HG02973 (cell line): ENCODE measurements around the gene CRTAP.
"Not testable (repeated sequence)": the region's sequence is repeated elsewhere in the genome, so short reads cannot be mapped to it uniquely, and the experiment has no call there.

ENCODE experiments used
- ATAC-seq: cut with Tn5 transposase; IDR thresholded peaks from one replicate; pipeline ENCODE4 v1.9.1; 2021; ENCODE audit warnings: moderate library complexity; ENCODE audit not compliant: unreplicated experiment

Gene CRTAP

DNA sequence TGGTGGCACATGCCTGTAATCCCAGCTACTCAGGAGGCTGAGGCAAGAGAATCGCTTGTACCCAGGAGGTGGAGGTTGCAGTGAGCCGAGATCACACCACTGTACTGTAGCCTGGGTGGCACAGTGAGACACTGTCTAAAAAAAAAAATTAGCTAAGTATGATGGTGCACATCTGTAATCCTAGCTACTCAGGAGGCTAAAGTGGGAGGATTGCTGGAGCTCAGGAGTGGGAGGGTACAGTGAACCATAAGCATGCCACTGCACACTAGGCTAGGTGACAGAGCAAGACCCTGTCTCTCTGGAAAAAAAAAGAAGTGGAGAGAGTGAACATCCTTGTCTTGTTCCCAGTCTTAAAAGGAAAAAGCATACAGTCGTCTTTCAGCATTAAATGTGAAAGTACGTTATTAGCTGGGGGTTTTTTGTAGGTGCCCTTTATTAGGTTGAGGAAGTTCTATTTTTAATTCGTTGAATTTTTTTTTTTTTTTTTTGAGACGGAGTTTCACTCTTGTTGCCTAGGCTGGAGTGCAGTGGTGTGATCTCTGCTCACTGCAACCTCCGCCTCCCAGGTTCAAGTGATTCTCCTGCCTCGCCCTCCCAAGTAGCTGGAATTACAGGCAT is 25.3 kb downstream of the CRTAP start:
- not testable (repeated sequence) for ATAC-seq

DNA sequence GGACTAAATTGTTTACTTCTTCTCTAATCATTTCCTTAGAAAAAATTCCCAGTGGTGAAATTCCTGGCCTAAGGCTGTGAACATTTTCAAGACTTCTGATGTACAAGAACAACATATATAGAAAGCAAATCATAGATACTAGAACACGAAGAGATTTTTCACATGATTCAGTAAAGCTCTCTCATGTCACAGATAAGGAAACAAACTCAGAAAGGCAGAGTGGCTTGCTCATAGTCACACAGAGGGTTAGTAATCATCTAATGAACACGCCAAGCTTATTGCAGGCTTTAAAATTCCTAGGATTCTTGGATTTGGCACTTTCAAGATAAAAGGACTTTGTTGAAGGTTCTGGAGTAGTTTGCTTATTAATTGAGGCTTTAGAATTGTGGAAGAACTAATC is 26.2 kb downstream of the CRTAP start:
- no peak for ATAC-seq

DNA sequence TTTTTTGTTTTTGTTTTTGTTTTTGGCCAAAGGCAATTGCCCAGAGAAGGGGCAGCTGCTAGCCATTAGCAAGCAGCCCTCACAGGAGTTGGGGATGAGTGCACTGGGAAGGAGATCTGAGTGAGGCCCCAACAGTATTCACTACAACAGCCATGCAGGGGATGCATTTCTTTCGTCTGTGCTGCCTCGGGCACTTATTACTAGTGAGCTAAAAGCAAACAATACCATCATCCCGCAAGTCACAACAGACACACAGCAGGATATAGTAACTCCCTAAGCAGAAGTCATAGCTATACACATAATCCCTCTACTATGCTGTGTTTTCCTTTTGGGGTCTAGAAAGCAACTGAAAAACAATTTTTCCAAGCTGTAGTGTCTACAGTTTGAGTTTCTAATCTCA is 27.2 kb downstream of the CRTAP start:
- ATAC-seq: no peak

DNA sequence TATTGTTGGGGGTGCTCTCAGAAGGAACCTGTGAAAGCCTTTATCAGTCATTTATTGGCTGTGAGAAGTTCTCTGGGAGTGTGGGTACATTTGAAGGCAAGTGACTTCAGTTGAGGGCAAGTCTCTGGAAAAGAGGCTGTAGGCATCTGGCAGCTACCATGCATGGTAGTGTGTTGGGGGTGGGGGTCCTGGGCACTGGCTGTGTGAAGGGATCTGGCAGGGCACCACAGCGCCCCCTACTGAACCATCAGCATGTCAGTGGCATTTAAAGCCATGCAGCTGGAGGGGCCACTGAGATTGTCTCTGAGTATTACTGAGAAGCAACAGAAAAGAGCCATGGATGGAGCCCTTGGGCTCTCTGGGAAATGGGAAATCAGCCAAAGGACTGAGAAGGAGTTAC is 30.6 kb downstream of the CRTAP start:
- no peak for ATAC-seq

DNA sequence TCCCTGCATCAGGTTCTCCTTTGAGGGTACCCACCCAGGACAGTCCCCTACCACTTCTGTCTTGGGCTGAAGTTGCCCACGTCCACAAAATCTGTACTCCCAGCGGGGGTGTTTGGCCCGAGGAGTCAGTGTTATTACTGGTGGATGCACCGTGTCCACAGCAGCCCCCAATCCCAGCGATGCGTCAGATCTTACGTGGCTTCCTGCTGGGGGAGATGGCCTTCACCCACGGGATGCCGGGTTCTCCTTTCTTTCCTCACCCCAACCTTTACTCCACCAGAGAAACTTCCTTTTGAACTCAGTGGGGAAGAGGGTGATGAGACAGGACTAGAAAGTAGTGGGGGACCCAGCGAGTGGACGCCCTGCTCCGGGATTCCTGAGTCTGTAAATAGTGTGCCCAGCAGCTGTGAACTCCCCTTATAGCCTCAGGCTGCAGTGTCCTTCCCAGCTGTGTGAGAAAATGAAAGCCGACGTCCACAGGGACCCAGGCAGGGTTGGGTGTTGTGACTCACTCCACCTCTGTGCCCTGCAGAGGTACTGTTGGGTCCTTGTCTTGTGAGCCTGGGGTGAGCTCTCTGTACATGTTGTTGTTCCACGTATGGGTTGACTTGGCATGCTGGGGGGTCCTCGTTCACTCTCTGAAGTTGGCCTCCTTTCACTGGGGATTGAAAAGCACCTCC is 31.5 kb downstream of the CRTAP start:
- ATAC-seq: no peak

DNA sequence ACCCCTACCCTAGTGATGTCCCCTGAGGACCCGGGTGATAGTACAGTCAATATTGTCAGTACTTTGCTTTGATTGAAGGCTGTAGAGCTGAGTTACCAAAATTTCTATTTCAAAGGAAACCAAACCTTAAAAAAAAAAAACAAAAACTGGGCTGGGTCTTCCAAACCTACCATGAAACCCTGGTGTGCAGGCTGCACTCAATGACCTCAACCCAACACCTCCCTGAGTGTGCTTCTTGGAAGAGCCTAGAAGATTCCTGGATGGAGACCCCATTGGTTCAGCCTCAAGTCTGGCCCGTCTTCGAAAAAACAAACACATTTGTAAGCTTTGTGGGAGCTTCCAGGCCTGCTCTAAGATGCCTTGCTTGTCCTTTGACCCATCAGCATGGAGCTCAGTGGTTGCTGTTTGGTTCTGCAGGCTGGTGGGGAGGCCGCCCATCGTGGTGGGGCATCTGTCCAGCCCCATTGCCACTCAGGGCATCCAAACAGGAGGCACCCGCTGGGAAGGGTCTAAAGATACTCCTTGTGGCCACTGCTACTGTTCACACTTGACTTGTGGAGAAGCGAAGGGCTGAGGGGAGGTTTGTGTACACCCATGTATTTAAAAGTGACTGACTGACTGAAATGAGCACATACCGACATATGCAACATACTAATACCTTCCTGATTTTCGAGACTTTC is 32.2 kb downstream of the CRTAP start:
- ATAC-seq: no peak

DNA sequence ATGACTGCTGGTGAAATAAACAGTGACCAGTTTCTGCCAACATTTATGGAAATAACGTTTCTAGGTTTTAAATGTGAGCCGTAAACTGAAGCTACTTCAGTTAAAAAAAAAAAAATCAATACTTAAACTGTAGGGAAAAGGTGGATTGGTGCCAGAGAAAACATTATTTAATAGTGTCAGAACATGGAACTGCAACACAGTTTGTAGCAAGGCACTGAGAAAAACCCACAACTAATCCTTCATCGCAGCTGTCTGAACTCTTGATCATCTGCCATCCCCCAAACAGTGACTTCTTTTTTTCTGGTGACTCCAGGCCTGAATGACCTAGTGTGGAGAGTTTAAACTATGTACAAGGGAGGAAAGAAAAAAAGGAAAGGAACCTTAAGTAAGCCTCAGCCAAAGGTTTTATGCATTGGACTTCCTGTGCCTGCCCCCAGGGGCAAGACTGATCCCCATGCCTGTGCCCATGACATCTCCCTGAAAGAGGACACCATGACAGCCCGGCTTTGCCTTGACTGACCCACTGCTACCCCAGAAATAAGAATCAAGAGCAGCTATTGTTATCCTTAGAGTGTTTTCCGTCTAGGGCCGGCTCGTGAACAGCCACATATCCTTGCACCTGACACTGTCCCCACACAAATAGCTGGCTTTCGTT is 33.1 kb downstream of the CRTAP start:
- ATAC-seq: no peak

DNA sequence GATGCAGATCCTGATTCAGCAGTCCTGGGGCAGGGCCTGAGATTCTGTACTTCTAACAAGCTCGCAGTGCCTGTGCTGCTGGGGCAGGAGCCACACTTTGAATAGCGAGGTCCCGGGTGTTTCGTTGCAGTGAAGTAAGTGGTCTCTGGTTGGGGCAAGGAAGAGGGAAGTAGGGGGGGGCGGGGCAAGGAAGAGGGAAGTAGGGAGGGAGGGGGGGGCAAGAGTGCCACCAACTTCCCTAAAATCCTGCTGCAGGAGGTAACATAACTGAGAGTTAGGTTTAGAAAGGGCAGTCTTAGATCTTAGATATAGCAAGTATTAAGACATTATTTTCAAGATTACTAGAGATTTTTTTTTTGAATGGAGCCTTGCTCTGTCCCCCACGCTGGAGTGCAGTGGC is 35.5 kb downstream of the CRTAP start:
- ATAC-seq: no peak

DNA sequence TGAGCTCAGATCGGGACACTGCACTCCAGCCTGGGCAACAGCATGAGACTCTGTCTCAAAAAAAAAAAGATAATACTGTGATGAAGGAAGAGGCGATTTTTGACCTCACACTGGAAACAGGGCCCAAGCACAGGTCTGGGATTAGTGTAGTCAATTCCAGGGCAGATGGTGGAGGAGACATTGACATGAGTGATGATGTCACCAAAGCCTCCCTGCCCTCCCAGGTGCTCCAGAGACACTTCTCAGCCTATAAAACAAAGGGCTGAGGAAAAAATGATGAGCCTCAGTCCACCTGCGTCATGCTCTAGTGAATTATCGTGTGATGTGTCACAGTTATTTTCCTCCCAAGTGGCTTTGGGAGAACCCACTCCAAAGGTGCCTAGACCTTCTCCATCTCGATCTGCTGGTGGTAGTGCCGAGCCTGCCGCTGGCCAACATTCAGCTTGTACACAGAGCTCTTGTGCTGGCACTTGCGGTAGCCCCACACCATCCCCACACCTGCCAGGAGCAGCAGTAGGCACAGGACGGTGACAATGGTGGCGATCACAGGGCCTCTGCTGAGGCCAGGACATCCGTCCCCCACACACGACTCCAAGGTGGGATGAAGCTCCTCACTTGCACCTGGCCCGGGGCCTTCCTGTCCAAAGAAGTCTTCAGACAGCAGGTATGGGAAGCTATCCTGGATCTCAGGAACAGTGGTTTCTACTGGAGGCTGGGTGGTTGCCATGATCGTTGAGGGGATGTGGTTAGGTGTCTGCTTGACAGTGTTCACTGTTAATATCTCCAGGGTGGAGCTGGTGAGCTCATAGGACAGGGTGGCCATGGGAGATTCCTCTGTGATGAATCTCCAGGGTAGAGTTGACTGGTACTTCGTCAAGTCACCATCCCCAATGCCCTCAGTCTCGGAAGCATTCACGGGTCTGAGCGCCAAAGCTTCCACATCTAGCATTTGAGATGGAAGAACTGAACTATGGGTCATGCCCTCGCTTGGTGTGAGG is 38.8 kb downstream of the CRTAP start:
- ATAC-seq: no peak

DNA sequence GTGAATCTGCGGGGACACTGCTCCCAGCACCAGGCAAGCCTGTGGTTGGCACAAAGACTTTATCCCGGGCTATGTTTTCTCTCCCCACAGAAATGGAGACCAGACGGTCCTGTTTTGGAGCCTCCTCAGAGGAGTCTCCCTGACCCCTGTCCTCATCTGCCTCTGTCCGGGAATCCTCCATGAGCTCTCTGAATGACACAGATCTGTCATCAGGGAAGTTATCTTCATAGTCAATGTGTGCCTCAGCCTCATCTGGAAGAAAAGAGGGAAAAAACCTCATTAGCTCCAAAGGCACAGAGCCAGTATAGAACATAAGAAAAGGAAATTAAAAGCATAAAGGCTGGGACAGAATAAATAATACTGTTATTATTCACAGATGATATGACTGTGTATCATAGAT is 40.0 kb downstream of the CRTAP start:
- ATAC-seq: no peak

DNA sequence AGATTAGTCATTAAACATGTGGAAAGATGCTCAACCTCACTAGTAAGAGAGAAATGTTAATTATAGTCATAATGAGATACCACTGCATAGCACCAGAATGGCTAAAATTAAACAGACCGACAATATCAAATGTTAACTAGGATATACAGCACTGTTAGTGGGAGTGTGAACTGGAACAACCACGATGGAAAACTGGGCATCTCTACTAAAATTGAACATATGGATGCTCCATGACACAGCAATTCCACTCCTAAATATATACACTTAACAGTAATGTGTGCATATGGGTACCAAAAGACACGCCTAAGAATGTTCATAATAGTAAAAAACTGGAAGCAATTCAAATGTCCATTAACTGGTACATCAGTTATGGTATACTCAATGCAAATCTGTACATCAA is 41.5 kb downstream of the CRTAP start:
- no peak for ATAC-seq

DNA sequence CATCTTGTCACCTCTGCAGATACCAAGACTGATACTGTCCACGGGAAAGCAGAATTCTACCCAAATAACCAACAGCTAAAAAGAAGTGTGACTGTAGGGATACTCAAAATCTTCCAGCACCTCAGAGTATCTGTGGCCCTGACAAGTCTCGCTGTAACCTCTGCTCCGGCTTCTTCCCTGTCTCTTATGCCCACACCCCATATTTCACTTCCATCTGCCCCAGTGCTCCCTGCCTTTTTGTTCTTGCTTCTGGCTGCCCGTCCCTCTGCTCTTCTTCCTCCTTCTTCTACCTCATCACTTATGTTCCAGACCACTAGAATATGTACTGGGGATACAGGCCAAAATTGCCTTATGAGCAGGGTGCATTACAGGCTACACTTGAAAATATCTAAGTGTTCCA is 45.4 kb downstream of the CRTAP start:
- ATAC-seq: no peak

DNA sequence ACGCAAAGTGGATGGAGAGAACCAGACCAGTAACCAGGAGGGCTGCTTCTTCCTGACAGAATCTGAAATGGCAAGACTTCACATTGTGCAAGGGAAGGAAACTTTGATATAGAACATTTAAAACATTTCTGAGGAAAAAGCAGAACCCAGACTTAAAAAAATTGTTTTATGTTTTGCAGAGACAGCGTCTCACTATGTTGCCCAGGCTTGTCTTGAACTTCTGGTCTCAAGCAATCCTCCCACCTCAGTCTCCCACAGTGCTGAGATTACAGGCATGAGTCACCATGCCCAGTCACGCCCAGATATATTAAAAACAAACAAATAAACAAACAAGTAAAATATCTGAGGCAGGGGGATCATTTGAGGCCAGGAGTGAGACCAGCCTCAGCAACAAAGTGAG is 46.2 kb downstream of the CRTAP start:
- ATAC-seq: no peak

DNA sequence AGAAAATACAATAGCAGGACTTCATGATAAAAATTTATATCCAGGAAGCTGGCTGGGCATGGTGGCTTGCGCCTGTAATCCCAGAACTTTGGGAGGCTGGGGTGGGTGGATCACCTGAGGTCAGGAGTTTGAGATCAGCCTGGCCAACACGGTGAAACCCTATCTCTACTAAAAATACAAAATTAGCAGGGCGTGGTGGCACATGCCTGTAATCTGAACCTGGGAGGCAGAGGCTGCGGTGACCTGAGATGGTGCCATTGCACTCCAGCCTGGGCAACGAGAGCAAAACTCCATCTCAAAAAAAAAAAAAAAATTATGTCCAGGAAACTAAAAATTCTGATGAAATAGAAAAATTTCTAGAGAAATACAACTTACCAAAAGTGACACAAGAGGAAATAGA is 48.8 kb downstream of the CRTAP start:
- ATAC-seq: not testable (repeated sequence)

DNA sequence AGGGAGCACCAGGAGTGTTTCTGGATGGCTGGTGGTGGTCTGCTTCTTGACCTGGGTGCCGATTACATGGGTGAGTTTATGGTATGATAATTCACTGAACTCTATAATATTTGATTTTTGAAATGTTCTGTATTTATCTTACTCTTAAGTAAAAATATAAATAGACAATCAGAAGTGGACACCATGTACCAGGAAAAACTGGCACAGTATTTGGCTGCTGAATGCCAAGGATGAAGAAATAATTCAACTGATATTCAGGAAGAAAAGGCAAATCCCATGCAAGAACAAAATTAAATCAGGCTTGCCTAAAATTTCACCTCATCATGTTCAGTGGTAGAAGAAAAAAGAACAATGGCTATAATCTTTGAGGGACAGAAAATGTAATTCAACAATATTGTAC is 51.6 kb downstream of the CRTAP start:
- ATAC-seq: no peak

DNA sequence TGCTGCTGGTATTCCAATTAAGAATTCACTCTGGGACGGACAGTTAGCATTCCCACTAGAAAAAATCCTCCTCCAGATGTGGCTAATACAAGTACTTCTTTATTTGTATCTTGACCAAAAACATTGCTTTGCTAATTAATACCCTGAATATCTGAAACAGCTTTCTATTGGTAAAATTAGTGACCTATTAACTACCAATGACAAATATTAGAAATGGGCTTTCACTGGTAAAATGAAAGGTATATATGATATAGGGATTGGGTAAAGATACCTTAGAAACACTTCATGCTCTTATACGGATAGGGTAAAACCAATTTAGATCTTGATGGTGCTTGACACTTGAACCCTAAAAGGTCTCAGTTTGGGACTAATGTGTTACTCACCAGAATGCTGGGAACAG is 52.3 kb downstream of the CRTAP start:
- no peak for ATAC-seq

DNA sequence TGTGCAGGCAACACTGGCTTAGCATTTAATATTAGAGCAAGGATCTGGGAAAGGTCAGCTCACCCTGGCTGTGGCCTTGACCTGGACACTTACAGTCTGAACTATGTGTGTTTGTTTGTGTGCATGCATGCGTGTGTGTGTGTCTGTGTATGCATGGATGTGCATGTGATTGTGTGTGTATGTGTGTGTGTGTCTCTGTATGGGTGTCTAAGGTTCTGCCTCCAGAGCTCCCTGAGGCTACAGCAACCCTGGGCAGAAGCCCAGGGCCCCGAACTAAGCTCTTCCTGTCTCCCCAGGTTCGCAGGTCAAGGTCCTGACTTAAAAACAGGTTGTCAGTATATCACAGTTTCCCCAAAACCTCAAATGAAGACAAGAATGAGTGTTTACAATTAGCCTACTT is 53.5 kb downstream of the CRTAP start:
- ATAC-seq: no peak

DNA sequence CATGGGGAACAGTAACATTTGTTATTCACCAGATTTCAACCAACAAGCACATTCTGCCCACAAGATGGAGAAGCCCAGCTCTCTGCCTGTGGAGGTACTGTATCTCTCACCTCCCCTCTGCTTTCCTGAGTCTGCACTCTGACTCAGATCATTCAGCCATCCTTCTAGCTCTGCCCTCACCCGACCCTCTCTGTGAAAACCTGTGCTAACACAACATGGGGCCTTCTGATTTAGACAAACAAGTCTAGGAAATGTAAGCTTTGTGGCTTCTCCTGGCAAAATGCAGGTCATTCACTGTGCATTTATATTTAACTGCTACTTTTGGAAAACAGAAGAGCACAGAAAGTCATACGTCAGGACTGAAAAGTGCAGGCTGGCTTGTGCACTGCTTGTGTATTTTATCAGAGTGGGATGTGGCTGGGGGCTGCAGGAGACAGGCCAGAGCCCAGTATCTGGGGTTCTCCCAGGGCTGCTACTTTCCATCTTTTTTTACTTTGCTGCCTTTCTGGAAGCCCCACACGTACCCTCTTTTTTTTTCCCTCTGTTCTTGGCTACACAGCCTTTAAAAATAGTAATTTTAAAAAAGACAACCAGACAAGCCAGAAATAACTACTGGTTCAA is 54.0 kb downstream of the CRTAP start:
- ATAC-seq: no peak

DNA sequence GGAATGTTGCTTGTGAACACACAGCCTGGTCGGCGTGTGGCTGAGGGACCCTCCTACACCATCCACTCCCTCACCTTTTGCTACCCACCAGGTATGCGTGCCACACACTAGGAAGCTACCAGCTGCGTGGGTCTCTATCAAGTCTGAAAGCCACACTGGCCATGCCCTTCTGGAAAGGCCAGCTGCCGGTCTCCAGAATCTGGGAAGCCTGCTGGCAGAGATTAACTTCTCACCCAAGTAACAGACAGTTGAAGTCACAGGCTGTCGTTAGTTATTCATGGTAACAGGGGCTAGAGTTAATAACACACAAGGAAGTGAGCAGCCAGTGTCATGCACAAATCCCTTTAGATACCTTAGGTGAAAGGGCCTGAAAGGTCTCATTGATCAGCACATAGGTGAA is 56.7 kb downstream of the CRTAP start:
- ATAC-seq: no peak

DNA sequence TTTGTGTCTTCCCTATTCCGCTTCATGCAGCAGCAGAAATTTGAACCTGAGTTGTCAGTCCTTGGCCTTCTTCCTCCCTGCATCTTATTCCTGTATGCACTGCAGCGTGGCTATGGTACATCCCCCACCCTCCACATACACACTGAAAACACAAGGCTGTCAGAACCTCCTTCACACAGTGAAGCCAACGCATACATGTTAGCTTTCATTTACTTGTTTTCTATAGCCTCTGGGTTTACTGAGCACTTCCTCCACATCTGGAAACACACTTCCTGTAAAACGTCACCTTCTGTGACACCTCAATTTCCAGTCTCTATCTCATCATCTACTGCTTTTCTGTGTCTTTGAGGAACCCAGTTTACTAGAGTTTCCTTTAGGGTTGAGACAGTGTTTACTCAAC is 57.8 kb downstream of the CRTAP start:
- no peak for ATAC-seq
